Transverse colon (tissue), 3 donors: ENCODE data around the gene SLC37A2.

ENCODE experiments used
- EP300 ChIP-seq: sonication (generic); formaldehyde crosslinking; IDR thresholded peaks from one replicate; pipeline ENCODE4 v1.6.1; 2017; ENCODE audit warnings: antibody characterized with exemption, low read depth
- POLR2A ChIP-seq: fragments of 450-650 bp; IDR thresholded peaks from one replicate; pipeline ENCODE4 v1.6.1; 2016; ENCODE audit warnings: antibody characterized with exemption, mild to moderate bottlenecking, moderate library complexity
- TF ChIP-seq, protein P1 (sequence below), 5 experiments: fragments of 200-600 bp in 3 of 5; fragments of 450-650 bp in 2 of 5; sonication (generic) in 3 of 5; IDR thresholded peaks; 1 replicate in 2 of 5; 2 replicates in 3 of 5; pipeline ENCODE4 v1.5.1; 2016 to 2017; ENCODE audit warnings: antibody characterized with exemption in 5 of 5, inconsistent platforms in 3 of 5, mild to moderate bottlenecking in 2 of 5, moderate library complexity in 1 of 5

- TF ChIP-seq, protein P1, sequence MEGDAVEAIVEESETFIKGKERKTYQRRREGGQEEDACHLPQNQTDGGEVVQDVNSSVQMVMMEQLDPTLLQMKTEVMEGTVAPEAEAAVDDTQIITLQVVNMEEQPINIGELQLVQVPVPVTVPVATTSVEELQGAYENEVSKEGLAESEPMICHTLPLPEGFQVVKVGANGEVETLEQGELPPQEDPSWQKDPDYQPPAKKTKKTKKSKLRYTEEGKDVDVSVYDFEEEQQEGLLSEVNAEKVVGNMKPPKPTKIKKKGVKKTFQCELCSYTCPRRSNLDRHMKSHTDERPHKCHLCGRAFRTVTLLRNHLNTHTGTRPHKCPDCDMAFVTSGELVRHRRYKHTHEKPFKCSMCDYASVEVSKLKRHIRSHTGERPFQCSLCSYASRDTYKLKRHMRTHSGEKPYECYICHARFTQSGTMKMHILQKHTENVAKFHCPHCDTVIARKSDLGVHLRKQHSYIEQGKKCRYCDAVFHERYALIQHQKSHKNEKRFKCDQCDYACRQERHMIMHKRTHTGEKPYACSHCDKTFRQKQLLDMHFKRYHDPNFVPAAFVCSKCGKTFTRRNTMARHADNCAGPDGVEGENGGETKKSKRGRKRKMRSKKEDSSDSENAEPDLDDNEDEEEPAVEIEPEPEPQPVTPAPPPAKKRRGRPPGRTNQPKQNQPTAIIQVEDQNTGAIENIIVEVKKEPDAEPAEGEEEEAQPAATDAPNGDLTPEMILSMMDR (IDR thresholded peaks at IDR 0.05): no peak
- TF ChIP-seq EP300: no peak
- TF ChIP-seq POLR2A: no peak
Measured at GRCh38 chr11:125084057-125084416, 20.9 kb downstream of the SLC37A2 start.
